HG03469 (cell line): Measurements from ENCODE around the gene TTBK1.

Source experiments
- ATAC-seq: cut with Tn5 transposase; IDR thresholded peaks from one replicate; pipeline ENCODE4 v1.9.1; 2021; ENCODE audit warnings: mild to moderate bottlenecking, moderate library complexity, moderate number of reproducible peaks; ENCODE audit not compliant: unreplicated experiment

The TTBK1 gene

DNA sequence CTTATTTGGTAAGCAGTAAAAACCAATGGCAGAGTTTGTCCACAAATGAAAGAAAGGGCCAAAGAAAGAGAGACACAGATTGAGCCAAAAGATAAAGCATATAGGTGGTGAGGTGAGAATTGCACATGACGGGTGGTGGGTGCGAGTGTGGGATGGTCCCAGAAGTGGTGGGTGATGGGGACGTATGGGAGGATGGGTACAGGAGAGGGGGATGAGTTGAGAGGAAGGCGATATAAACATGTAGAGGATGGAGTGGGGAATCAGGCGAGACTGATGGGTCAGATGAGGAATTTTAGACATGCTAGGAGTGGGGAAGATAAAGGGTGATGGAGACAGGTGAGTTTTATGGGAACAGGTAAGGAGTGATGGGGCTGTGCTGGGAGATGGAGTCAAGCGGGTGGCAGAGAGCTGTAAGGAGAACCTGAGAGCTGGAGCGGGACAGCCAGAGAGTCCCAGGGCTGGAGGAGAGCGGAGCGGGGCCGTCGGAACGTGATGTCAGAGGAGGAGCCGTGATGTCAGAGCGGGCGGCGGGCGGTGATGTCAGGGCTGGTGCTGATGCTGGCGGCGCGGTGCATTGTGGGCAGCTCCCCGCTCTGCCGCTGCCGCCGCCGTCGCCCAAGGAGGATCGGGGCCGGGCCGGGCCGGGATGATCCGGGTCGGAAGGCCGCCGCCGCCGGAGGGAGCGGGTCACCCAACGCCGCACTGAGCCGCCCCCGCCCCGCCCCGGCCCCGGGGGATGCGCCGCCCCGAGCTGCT is at the start of gene TTBK1:
Gene TTBK1 (plus strand): TSS at position 574 of the 756 bp plus-strand sequence. CDS start 3,180 bp downstream, outside the sequence.
- no peak for ATAC-seq

DNA sequence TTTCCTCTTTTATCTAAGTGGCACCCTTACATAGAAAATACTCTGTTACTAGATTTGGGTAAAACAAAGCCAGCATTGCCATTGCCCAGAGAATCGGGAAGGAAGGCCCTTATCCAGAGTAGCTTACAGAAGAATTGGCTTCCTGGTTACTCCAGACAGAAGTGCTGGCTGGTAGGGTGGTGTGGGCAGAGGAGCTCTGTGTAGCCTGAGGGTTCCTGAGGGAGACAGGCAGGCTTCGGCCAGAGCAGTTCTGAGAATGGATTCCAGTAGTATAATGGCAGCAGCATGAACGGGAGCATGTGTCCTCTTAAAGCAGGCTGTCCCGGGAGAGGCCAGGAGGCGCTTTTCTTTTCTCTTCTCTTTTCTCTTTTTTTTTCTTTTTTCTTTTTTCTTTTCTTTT is 49.4 kb upstream of the TTBK1 start:
- no peak for ATAC-seq

DNA sequence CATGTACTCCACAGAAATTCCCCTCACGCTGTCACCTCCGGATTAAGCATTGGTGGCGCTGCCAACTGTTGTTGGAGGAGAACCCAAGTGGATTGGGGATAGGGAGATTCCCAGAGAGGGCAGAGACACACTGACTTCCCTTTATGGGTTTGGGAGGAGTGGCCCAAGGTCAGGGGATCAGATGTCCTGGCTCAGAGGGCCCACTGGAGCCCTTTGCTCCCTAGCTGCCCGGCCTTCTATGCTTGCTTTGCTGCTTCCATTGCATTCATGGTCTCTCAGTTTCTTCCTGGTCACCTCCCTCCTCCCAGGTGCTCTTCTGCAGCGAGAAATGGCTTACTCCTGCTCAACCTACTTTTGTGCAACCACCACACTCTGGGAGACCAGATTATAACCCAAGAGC is 46.9 kb upstream of the TTBK1 start:
- no peak for ATAC-seq

DNA sequence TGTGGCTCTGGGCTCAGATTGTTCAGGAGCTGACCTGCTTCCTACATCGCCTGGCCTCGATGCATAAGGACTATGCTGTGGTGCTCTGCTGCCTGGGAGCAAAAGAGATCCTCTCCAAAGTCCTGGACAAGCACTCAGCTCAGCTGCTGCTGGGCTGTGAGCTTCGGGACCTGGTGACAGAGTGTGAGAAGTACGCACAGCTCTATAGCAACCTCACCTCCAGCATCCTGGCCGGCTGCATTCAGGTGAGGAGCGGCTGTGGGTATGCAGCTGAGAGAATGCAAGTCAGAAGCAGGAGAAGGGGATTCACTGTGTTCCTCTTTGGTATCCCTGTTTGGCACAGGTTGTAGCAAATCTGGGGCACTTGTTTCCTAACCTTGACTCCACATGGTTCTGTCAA is 43.4 kb upstream of the TTBK1 start:
- ATAC-seq, result no peak

DNA sequence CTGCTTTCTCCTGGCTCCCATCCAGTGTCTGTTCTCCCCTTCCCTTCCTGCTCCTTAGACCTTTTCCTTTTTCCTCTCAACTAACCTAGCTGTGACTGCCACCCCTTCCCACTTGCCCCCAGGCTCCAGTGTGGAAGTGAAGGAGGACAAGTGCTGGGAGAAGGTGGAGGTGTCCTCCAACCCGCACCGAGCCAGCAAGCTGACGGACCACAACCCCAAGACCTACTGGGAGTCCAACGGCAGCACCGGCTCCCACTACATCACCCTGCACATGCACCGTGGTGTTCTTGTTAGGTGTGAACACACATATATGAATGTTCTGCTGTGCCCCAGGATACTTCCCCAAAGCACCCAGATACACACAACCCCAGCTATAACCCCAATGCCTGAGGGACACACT is 42.7 kb upstream of the TTBK1 start:
- ATAC-seq, result no peak

DNA sequence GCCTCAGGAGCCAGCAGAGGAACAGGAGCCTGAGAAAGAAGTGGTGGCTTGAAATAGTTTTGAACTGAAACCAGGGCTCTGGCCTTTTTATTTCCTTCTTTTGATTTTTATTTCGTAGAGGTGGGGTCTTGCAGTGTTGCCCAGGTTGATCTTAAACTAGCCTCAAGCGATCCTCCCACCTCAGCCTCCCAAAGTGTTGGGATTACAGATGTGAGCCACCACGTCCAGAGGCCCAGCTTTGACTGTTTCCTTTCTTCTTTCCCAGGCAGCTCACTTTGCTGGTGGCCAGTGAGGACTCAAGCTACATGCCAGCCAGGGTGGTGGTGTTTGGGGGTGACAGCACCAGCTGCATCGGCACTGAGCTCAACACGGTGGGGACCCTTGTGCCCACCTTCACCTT is 40.8 kb upstream of the TTBK1 start:
- no peak for ATAC-seq

DNA sequence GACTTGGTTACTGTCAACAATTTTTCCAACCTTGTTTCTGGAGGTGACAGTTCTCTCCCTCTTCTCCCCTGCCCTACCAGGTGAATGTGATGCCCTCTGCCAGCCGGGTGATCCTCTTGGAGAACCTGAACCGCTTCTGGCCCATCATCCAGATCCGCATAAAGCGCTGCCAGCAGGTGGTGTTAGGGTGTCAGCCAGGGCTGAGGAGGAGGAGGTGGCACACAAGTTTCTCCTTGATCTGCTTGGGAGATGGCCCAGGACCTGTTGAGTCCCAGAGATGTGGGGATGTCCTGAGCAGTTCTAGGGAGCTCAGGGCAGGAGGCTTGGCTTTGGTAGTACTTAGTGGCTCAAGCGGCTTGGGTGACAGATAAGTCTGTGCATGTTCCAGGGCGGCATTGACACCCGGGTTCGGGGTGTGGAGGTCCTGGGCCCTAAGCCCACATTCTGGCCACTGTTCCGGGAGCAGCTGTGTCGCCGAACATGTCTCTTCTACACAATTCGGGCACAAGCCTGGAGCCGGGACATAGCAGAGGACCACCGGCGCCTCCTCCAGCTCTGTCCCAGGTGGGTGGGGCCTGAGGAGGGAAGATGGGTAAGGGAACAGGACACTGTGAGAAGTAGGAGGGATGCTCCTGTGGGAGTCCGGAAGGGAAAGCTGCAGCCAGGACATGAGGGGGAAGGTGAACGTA is 40.1 kb upstream of the TTBK1 start:
- no peak for ATAC-seq

DNA sequence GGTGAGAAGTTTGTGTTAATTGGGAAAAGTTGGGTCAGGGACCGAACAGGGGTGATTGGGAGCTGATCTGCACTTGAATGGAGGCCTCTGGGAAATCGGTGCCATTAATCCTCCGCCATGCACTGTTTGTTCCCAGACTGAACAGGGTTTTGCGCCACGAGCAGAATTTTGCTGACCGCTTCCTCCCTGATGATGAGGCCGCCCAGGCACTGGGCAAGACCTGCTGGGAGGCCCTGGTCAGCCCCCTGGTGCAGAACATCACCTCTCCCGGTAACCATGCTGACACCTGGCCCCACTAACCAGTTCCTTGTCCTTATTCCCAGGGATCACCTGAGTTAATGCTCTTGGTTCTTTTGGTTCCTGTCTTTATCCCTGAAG is 39.6 kb upstream of the TTBK1 start:
- no peak for ATAC-seq

DNA sequence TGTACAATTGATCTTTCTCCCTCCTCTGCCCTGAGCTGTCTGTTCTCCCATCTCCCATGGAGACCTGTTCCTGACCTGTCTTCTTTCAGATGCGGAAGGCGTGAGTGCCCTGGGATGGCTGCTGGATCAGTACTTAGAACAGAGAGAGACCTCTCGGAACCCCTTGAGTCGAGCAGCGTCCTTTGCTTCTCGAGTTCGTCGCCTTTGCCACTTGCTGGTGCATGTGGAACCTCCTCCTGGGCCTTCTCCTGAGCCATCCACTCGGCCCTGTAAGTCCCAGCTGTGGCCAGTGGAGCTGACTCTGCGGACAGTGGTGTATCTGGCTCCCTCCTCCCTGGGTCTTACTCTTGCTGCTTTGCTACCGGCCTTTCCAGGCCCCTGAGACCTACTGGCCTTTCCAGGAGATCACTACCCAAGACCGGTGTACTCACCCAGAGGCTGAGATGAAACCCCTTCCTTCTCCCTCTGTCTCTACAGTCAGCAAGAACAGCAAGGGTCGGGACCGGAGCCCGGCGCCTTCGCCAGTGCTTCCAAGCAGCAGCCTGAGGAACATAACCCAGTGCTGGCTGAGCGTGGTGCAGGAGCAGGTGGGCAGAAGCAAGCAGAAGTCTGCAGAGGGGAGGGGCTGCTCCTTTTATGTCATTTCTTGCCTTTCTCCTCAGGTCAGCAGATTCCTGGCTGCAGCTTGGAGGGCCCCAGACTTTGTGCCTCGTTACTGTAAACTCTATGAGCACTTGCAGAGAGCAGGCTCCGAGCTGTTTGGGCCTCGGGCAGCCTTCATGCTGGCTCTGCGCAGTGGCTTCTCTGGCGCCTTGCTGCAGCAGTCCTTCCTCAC is 38.8 kb upstream of the TTBK1 start:
- ATAC-seq, result no peak

DNA sequence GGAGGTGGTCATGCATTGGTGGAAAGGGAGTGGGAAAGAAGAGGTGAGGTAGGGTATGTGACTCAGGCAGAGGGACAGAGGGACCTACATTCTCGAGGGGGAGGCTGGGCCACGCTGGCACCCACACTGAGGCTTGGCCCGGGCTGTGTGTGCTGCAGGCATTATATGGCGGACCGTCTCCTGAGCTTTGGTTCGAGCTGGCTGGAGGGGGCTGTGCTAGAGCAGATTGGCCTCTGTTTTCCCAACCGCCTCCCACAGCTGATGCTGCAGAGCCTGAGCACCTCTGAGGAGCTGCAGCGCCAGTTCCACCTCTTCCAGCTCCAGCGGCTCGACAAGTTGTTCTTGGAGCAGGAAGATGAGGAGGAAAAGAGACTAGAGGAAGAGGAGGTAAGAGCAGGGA is 37.4 kb upstream of the TTBK1 start:
- no peak for ATAC-seq

DNA sequence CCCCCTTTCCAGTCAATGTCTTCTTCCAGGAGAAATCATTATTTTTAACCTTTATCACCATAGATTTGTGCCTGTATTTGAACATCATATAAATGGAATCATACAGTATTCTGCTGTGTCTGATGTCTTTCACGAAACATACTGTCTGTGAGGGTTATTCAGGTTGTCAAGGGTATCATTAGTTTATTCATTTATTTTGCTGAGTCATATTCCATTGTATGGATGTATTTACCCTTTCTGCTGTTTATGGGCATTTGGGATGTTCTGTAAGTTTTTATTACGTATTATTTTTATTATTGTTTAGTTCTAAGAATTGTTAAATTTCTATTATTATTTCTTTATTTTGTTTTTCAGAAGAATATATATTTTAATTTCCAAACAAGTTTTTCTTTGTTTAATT is 36.0 kb upstream of the TTBK1 start:
- no peak for ATAC-seq

DNA sequence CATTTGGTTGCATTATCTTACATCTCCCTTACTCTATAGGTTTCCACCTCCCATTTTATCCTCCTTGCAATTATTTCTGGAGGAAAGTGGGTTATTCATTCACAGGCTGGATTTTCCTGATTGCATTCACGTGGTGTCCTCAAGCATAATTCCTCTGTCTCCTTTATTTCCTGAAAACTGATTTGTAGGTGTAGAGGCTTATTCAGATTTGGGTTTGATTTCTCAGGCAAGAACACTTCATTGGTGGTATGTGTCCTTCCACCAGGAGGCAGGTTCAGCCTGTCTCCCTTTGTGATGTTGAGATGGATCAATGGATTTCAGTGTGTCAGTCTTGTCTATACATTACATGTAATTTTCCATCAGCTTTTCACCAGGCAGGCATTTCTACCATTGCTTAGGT is 31.3 kb upstream of the TTBK1 start:
- no peak for ATAC-seq

DNA sequence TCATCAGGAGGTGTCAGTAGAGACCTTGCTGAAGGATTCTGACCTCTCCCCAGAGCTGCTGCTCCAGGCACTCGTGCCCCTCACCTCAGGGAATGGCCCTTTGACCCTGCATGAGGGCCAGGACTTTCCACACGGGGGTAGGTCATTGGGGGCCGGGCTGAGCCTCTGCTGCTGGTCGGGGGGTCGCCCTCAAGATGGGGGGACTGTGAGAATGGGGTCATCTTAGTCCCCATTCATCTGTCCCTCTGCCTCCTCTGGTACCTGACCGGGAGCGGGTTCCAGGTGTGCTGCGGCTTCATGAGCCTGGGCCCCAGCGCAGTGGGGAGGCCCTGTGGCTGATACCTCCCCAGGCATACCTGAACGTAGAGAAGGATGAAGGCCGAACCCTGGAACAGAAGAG is 29.9 kb upstream of the TTBK1 start:
- ATAC-seq, result no peak

DNA sequence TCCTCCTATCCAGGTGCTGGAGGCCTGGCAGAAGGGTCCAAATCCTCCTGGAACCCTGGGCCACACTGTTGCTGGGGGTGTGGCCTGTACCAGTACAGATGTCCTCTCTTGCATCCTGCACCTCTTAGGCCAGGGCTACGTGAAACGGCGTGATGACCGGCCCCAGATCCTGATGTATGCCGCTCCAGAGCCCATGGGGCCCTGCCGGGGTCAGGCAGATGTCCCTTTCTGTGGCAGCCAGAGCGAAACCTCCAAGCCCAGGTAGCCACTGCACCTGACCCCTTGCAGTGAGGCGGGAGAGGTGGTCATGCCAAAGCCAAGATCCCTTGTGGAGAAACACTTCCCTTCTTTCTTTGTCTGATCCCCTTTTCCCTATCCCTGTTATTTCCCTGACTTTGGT is 28.2 kb upstream of the TTBK1 start:
- ATAC-seq, result no peak

DNA sequence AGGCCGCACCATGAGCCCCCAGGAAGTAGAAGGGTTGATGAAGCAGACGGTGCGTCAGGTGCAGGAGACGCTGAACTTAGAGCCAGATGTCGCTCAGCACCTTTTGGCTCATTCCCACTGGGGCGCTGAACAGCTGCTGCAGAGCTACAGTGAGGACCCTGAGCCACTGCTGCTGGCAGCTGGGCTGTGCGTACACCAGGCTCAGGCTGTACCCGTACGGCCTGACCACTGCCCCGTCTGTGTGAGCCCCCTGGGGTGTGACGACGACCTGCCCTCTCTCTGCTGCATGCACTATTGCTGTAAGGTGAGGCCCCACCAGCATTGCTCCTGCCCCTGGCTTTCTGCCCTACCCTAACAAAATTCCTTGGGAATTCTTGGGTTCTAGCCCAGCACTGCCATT is 27.1 kb upstream of the TTBK1 start:
- ATAC-seq, result no peak

DNA sequence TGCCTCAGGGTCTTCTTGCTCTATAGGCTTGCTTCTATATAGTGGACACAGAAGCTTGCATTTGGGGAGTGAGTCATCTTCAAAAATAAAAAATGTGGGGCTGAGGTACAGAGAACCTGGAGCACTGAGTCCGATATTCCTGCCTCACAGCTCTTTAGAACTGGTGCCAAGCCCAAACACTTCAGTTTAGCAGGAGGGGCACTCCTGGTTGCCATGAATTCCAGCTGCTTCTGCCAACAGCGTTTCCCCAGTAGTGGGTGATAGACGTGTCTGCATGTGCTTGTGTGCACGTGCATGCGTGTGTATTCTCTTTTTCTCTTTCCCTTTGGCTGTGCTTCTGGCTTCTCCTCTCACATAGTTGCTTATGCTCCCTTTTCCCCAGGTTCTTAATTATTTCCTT is 25.9 kb upstream of the TTBK1 start:
- ATAC-seq, result no peak

DNA sequence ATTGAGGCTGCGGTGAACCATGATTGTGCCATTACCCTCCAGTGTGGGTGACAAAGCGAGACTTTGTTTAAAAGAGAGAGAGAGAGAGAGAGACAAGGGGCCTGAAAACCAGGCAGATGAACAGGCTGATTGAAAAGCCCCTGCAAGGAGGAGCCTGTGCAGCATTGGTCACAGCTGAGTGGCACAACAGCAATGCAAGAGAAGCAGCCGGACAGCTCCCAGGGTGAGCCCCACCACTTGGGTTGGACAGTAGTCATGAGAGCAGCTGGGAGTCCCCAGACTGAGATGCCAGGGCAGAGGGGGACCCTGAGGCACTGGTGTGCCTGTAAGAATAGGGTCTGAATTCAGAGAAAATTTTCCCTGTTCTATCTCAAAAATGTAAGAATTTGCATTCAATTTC is 24.2 kb upstream of the TTBK1 start:
- no peak for ATAC-seq

DNA sequence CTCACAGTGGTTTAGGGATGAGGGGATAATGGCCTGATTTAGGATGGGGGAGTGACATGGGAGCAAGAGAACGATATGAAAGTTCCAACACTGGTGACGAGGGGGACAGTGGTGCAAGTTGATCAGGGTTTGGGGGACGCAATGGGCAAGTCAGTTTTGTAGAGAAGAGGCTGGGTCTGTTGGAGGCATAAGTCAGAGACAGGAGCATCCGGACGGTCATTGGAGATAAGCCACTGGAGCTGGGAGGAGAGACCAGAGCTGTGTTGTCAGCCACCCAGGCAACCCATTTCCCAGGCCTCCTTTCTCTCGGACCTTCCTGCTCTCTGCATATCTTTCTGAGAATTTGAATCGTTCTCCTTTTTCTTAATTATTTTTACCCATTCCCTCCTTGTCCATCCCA is 23.5 kb upstream of the TTBK1 start:
- ATAC-seq, result no peak

DNA sequence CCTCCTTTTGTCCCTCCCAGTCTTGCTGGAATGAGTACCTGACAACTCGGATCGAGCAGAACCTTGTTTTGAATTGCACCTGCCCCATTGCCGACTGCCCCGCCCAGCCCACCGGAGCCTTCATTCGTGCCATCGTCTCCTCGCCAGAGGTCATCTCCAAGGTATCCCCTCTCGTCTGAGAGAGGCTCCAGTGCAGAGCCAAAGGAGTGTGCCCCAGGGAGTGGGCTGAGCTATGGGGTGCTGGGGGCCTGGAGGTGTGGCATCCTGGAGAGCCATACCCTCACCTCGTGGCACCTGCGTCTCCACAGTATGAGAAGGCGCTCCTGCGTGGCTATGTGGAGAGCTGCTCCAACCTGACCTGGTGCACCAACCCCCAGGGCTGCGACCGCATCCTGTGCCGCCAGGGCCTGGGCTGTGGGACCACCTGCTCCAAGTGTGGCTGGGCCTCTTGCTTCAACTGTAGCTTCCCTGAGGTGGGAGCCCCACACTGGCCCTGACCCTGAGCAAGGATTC is 22.8 kb upstream of the TTBK1 start:
- no peak for ATAC-seq

DNA sequence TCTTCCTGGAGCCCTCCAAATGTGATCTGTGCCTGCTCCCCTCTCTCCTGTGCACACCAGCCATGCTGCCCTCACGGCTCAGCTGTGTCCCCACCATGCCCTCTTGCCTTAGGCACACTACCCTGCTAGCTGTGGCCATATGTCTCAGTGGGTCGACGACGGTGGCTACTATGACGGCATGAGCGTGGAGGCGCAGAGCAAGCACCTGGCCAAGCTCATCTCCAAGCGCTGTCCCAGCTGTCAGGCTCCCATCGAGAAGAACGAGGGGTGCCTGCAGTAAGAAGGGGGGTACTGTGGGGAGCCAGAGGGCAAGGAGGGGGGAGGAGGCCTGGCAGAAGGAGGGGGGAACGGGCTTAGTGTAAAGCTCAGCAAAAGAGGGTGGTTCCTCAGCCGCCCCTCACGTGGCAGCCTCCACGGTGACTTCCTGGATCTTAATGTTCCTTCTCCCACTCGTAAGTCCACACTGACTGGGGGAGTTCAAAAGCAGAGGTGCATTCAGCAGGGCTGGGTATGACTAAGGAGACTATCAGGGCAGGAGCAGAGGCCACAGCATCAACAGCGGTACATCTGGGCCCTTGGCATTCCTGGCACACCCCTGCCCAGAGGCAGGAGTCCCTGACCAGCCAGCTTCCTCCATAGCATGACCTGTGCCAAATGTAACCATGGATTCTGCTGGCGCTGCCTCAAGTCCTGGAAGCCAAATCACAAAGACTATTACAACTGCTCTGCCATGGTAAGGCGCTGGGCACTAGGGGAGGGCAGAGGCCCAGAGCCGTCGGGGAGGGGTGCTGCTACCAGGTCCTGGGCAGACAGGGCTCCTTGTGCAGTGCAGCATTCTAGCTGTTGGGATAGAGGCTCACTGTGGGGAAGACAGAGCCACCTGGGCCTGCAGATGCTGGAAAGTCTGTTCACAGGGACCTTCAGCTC is 22.0 kb upstream of the TTBK1 start:
- no peak for ATAC-seq
